HepG2 (cell line): ENCODE data around the gene ZNF428. TPM values are rescaled to one million over a fixed set of nuclear protein-coding genes. Genes with fewer than 3 reads are reported as not detected.

ENCODE experiments used
- ASH2L ChIP-seq: fragments of 300-600, 200-600 bp; sonication (generic); IDR thresholded peaks from 2 replicates; pipeline ENCODE4 v1.7.0; 2017; ENCODE audit warnings: low read depth, mild to moderate bottlenecking, moderate library complexity, mixed read lengths, low read length; ENCODE audit not compliant: insufficient read length
- DNMT1 ChIP-seq: sonication (generic); formaldehyde crosslinking; IDR thresholded peaks from 2 replicates; pipeline ENCODE4 v1.5.1; 2020; ENCODE audit warnings: mild to moderate bottlenecking, missing genetic modification reagents
- GPN1 ChIP-seq: sonication (generic); formaldehyde crosslinking; IDR thresholded peaks from 2 replicates; pipeline ENCODE4 v1.5.1; 2020; ENCODE audit warnings: missing genetic modification reagents, borderline replicate concordance
- HNF4A ChIP-seq: sonication (generic); formaldehyde crosslinking; IDR thresholded peaks from 2 replicates; pipeline ENCODE4 v1.4.0; 2020; ENCODE audit warnings: missing genetic modification reagents
- HNRNPLL ChIP-seq: fragments of 200-400 bp; formaldehyde crosslinking; IDR thresholded peaks from 2 replicates; pipeline ENCODE4 v1.6.1; 2017; ENCODE audit warnings: mild to moderate bottlenecking, low read depth, low read length; ENCODE audit not compliant: poor library complexity, severe bottlenecking
- JUN ChIP-seq: sonication (generic); formaldehyde crosslinking; IDR thresholded peaks from 2 replicates; pipeline ENCODE4 v1.4.0; 2020; ENCODE audit warnings: mild to moderate bottlenecking, missing genetic modification reagents
- KDM3A ChIP-seq: IDR thresholded peaks from 2 replicates; pipeline ENCODE4 v1.6.1; 2018; ENCODE audit warnings: low read depth, missing compliant biosample characterization
- NR2F2 ChIP-seq: IDR thresholded peaks from 2 replicates; pipeline ENCODE4 v1.6.1; 2012; ENCODE audit warnings: low read depth, inconsistent platforms, borderline replicate concordance
- PLRG1 ChIP-seq: fragments of 450-650 bp; conservative IDR thresholded peaks from 2 replicates; pipeline ENCODE4 v1.6.1; 2016
- PLSCR1 ChIP-seq: sonication (generic); formaldehyde crosslinking; IDR thresholded peaks from 2 replicates; pipeline ENCODE4 v1.5.0; 2020; ENCODE audit warnings: missing genetic modification reagents, mild to moderate bottlenecking, borderline replicate concordance
- RARA ChIP-seq: IDR thresholded peaks from 2 replicates; pipeline ENCODE4 v1.6.1; 2016; ENCODE audit warnings: missing genetic modification reagents, missing compliant biosample characterization
- RFXAP ChIP-seq: sonication (generic); formaldehyde crosslinking; IDR thresholded peaks from 2 replicates; pipeline ENCODE4 v1.4.0; 2020; ENCODE audit warnings: missing genetic modification reagents, borderline replicate concordance
- RXRA ChIP-seq: sonication (generic); formaldehyde crosslinking; IDR thresholded peaks from 2 replicates; pipeline ENCODE4 v1.5.1; 2020; ENCODE audit warnings: missing genetic modification reagents
- SNAI1 ChIP-seq: sonication (generic); formaldehyde crosslinking; IDR thresholded peaks from 2 replicates; pipeline ENCODE4 v1.5.0; 2020; ENCODE audit warnings: mild to moderate bottlenecking, missing genetic modification reagents, borderline replicate concordance
- SOX6 ChIP-seq, 2 experiments: fragments of 450-650 bp in 1 of 2; sonication (generic) in 1 of 2; formaldehyde crosslinking in 1 of 2; IDR thresholded peaks; 2 replicates each; pipeline versions ENCODE4 v1.4.0 to v1.6.1; 2017 to 2020; ENCODE audit warnings: antibody characterized with exemption in 1 of 2, mild to moderate bottlenecking in 1 of 2, missing genetic modification reagents in 1 of 2
- SP4 ChIP-seq: sonication (generic); formaldehyde crosslinking; IDR thresholded peaks from 2 replicates; pipeline ENCODE4 v1.8.1; 2023; ENCODE audit warnings: mild to moderate bottlenecking, missing genetic modification reagents
- ZNF441 ChIP-seq: sonication (generic); formaldehyde crosslinking; IDR thresholded peaks from 2 replicates; pipeline ENCODE4 v1.7.0; 2021; ENCODE audit warnings: missing genetic modification reagents, borderline replicate concordance
- ZNF557 ChIP-seq: sonication (generic); formaldehyde crosslinking; IDR thresholded peaks from 2 replicates; pipeline ENCODE4 v1.4.0; 2020; ENCODE audit warnings: missing genetic modification reagents
- ZNF569 ChIP-seq: sonication (generic); formaldehyde crosslinking; IDR thresholded peaks from 2 replicates; pipeline ENCODE4 v1.5.0; 2020; ENCODE audit warnings: mild to moderate bottlenecking, missing genetic modification reagents, moderate library complexity, borderline replicate concordance
- ZNF792 ChIP-seq: IDR thresholded peaks from 2 replicates; pipeline ENCODE4 v1.6.1; 2016
- polyA plus RNA-seq, 8 experiments: library from polyadenylated mRNA; depleted of rRNA in 3 of 8; stranded (reverse) in 7 of 8; unstranded in 1 of 8; fragments of >200 nt; fragmentation: Illumina TruSeq in 4 of 8; extraction: Trizol in 4 of 8; gene quantifications; 2 replicates each; pipeline versions ENCODE4 v1.2.1 to v1.2.3, GENCODE V29; 2011 to 2016; ENCODE audit warnings: low read depth in 4 of 8, missing spikeins in 1 of 8, mixed read lengths in 1 of 8; ENCODE audit not compliant: insufficient read depth in 1 of 8
- total RNA-seq, 5 experiments: library from RNA; depleted of rRNA; stranded (reverse); fragments of >200 nt; fragmentation: Illumina TruSeq; extraction: Trizol; gene quantifications; 2 replicates each; pipeline ENCODE4 v1.2.3, GENCODE V29; 2016; ENCODE audit warnings: low read depth in 1 of 5
- TF ChIP-seq, protein P1 (sequence below): sonication (generic); formaldehyde crosslinking; IDR thresholded peaks from 2 replicates; pipeline ENCODE4 v1.5.0; 2020; ENCODE audit warnings: missing genetic modification reagents
- TF ChIP-seq, protein P2 (sequence below): sonication (generic); formaldehyde crosslinking; conservative IDR thresholded peaks from 2 replicates; pipeline ENCODE4 v1.4.0; 2020; ENCODE audit warnings: mild to moderate bottlenecking, missing genetic modification reagents, moderate library complexity
- TF ChIP-seq, protein P3 (sequence below): sonication (generic); formaldehyde crosslinking; IDR thresholded peaks from 2 replicates; pipeline ENCODE4 v1.4.0; 2020; ENCODE audit warnings: mild to moderate bottlenecking, missing genetic modification reagents

Gene ZNF428
- total and polyA plus RNA-seq, 2 of the 13 experiments (the other 11 are each of a cell fraction or from before 2014, with no cell fraction given), result 10.4 to 26.9 TPM

DNA sequence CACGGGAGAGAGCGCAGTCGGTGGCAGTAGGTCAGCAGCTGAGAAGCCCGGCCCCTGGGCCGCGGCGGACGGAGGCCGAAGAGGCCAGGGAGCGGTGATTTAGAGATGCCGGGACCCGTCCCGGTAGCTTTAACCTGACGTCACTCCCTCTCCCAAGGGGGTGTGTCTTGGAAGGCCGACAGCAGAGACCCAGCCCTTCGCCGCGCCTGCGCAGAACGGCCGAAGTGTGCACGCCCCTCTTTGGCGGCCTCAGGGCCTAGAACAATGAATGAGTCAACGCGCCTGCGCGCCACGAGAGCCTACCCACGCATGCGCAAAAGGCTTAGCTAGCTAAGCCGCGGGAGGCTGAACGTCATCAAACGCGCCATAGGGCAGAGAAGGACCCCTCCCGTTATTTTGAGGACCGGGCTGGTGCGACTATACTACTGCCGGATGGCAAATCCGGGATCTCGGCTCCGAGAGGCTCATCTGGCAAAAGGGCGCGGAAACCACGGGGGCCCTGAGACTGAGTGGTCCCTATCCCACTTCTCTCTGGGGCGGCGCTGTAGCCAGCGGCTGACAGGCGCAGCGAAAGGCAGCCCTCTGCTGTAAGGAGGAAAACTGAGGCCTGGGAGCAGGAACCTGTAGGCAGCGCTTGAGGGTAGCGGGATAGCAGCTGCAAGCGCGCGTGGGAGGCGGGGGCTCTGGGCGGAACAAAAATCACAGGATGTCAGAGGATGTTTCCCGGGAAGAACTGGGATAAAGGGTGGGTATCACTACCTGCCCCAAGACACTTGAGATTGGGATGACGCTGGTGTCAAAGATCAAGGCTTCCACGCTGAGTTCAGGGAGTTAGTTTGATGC lies 23.2 kb downstream of the ZNF428 start, which contains the start of the genes IRGQ and ZNF576 (continued):
- TF ChIP-seq HNF4A (CRISPR knock-in tag) (peak; percentile 47), GPN1 (CRISPR knock-in tag) (no peak), ASH2L (peak; percentile 87), JUN (CRISPR knock-in tag) (peak; percentile 56; the same call in 1 of the 2 replicates), HNRNPLL (peak; percentile 54), PLSCR1 (no peak), DNMT1 (no peak), SOX6 (IDR thresholded peaks at IDR 0.05) (no peak), SOX6 (CRISPR knock-in tag; IDR thresholded peaks at IDR 0.05) (peak; percentile 74), KDM3A (CRISPR knock-in tag) (no peak), RXRA (CRISPR knock-in tag) (peak; percentile 56; the same call in 1 of the 2 replicates), ZNF569 (CRISPR knock-in tag) (no peak), ZNF557 (CRISPR knock-in tag) (no peak), RARA (CRISPR knock-in tag) (peak; percentile 36; the same call in 1 of the 2 replicates), NR2F2 (peak; percentile 35; the same call in 1 of the 2 replicates), ZNF441 (CRISPR knock-in tag) (peak; percentile 41; the same call in 1 of the 2 replicates), RFXAP (CRISPR knock-in tag) (peak; percentile 79; the same call in 1 of the 2 replicates), SNAI1 (CRISPR knock-in tag) (no peak), SP4 (CRISPR knock-in tag) (peak; percentile 5; the same call in 1 of the 2 replicates), PLRG1 (no peak), ZNF792 (CRISPR knock-in tag) (0 out of 2 replicates have a peak, but pooled peaks have one; percentile 20)
- TF ChIP-seq, protein P1, sequence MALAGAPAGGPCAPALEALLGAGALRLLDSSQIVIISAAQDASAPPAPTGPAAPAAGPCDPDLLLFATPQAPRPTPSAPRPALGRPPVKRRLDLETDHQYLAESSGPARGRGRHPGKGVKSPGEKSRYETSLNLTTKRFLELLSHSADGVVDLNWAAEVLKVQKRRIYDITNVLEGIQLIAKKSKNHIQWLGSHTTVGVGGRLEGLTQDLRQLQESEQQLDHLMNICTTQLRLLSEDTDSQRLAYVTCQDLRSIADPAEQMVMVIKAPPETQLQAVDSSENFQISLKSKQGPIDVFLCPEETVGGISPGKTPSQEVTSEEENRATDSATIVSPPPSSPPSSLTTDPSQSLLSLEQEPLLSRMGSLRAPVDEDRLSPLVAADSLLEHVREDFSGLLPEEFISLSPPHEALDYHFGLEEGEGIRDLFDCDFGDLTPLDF (CRISPR knock-in tag), result peak; percentile 70; the same call in 1 of the 2 replicates
- TF ChIP-seq, protein P2, sequence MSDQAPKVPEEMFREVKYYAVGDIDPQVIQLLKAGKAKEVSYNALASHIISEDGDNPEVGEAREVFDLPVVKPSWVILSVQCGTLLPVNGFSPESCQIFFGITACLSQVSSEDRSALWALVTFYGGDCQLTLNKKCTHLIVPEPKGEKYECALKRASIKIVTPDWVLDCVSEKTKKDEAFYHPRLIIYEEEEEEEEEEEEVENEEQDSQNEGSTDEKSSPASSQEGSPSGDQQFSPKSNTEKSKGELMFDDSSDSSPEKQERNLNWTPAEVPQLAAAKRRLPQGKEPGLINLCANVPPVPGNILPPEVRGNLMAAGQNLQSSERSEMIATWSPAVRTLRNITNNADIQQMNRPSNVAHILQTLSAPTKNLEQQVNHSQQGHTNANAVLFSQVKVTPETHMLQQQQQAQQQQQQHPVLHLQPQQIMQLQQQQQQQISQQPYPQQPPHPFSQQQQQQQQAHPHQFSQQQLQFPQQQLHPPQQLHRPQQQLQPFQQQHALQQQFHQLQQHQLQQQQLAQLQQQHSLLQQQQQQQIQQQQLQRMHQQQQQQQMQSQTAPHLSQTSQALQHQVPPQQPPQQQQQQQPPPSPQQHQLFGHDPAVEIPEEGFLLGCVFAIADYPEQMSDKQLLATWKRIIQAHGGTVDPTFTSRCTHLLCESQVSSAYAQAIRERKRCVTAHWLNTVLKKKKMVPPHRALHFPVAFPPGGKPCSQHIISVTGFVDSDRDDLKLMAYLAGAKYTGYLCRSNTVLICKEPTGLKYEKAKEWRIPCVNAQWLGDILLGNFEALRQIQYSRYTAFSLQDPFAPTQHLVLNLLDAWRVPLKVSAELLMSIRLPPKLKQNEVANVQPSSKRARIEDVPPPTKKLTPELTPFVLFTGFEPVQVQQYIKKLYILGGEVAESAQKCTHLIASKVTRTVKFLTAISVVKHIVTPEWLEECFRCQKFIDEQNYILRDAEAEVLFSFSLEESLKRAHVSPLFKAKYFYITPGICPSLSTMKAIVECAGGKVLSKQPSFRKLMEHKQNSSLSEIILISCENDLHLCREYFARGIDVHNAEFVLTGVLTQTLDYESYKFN (CRISPR knock-in tag), result no peak; the same call in 1 of the 2 replicates
- TF ChIP-seq, protein P3, sequence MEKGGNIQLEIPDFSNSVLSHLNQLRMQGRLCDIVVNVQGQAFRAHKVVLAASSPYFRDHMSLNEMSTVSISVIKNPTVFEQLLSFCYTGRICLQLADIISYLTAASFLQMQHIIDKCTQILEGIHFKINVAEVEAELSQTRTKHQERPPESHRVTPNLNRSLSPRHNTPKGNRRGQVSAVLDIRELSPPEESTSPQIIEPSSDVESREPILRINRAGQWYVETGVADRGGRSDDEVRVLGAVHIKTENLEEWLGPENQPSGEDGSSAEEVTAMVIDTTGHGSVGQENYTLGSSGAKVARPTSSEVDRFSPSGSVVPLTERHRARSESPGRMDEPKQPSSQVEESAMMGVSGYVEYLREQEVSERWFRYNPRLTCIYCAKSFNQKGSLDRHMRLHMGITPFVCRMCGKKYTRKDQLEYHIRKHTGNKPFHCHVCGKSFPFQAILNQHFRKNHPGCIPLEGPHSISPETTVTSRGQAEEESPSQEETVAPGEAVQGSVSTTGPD (CRISPR knock-in tag), result no peak
